ENCODE results near the gene SALL1. TPM values are rescaled to one million over a fixed set of nuclear protein-coding genes. Genes with fewer than 3 reads are reported as not detected.

The SALL1 gene
- total RNA-seq, 2 donors from 2014 or later, result 0.29 to 4.6 TPM

DNA sequence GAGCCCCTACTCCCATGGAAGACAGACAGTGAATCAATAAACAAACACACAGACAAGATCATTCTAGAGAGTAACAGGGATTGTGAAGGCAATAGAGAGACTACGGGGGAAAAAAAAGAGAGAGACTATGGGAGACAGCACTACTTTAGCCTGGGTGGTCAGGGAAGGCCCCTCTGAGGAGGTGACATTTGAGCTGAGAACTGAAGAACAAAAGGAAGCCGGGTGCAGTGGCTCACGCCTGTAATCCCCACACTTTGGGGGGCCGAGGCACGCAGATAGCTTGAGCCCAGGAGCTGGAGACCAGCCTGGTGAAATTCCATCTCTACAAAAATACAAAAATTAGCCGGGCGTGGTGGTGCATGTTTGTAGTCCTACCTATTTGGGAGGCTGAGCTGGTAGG lies 29.2 kb downstream of the SALL1 start:
- ATAC-seq, result no peak
- DNase-seq, result no peak
- intact Hi-C loops (cut with DNase I), result no loop called here

DNA sequence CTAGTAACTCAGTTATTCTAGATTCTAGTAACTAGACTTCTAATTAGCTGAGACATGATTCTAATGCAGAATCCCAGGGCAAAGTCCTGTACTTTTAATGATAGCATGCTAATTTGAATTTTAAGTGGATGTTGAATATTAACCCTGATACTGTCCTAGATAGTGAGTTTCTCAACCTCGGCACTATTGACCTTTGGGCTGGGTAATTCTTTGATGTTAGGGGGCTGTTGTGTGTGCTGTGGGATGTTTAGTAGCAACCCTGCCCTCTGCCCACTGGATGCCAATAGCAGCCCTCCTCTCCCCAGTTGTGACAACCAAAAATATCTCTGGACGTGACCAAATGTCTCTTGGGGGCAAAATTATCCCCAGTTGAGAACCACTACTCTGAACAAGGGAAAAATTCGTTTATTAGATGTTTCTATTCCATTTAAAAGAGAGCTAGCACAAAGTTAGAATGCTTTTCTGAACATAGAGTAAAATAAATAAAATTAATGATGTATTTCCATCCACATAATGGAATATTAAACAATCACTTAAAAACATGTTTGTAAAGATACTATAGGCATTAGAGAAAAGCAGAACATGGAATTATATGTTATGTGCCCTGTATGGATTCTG lies 30.2 kb downstream of the SALL1 start:
- ATAC-seq, result no peak
- no peak for DNase-seq
- intact Hi-C loops (cut with DNase I), result no loop called here

DNA sequence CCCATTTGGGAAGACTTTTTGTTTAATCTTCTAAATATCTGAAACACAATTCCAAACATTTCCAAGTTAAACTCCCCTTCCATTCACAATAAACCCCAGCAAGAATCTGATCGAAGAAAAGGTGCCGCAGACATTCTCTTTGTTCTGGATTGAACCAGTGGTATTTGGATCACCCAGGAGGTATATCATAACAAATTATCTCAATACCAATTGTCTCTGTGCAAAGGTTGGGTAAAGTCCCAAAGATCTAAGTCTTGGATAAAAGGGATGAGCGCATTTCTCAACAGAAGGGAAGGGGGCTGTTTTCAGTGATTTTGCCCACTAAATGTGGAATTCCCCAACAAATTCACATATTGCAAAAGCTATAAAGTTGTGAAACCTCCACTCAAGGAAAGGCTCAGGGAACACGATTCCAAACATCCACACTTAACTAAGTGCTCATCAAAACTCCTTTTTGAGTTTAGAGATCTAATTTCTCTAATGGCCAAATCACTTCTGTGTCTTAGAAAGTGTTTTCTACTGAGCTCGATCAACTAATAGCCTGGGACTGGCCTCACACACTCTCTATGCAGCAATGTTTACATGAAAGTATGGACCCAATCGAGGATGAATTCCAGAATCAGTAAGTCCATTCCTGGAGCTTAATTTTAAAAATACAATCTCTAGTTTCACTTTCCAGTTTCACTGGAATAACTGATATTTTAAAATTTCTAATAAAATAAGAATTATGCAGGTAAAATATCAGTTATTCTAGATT lies 30.9 kb downstream of the SALL1 start:
- DNase-seq, result no peak
- no peak for ATAC-seq
- intact Hi-C loops (cut with DNase I), result no loop called here

DNA sequence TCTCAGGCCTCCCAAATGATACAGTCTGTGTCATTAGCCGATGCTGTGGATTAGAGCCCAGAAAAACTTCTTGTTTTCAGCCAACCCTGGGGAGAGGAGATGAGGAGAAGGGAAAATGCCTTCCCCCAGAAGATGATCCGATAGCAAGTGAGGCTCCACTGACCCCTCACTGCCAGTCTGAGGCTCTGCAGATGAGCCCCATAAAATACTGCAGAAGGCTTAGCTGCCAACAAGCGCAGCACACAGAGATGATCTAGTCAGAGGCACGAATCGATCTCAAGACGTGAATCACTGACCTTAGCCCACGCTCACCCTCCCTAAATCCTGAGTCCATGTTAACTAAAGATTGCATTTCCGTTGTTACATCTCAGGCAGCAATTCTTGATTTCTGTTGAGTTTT lies 31.5 kb downstream of the SALL1 start:
- intact Hi-C loops (cut with DNase I), result no loop called here
- ATAC-seq (no peak), DNase-seq (no peak)

DNA sequence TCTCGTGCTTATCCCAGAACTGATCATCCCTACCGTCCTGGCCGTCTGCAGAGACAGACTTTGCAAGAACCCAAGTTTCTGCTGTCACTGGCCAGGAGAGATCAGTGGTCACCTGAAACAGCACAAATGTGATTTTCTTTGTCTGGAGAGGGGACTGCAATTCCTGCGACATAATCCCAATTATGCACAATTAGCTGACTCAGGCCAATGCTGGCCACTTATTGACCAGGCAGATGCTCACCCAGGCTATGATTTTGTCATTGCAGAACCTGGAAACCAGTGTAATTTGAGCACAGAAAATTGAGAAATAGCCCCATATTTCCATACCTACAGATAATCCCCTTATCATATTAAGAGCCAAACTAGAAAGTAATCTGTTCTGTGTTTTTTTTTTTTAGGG lies 34.7 kb downstream of the SALL1 start:
- ATAC-seq, result no peak
- intact Hi-C loops (cut with DNase I), result no loop called here
- no peak for DNase-seq

DNA sequence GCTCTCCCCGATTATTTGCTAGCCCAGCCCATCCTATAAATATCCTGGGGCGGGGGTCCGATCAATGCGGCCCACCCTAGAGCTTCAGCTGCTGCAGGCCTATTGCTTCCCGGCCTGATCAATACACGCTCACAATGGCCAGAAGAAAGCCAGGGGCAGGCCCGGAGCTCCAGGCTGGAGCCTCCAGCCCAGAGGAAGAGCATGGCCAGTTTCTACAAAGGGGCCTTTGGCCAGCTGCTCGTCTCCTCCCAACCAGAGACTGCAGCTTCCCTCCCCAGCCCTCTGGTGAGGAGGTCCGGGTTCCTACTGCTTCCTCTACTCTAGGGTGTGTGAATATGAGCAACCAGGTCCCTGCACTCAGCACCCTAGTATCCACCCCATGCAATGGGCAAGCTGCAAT lies 36.7 kb downstream of the SALL1 start:
- ATAC-seq (no peak), DNase-seq (no peak)
- intact Hi-C loops (cut with DNase I), result no loop called here

DNA sequence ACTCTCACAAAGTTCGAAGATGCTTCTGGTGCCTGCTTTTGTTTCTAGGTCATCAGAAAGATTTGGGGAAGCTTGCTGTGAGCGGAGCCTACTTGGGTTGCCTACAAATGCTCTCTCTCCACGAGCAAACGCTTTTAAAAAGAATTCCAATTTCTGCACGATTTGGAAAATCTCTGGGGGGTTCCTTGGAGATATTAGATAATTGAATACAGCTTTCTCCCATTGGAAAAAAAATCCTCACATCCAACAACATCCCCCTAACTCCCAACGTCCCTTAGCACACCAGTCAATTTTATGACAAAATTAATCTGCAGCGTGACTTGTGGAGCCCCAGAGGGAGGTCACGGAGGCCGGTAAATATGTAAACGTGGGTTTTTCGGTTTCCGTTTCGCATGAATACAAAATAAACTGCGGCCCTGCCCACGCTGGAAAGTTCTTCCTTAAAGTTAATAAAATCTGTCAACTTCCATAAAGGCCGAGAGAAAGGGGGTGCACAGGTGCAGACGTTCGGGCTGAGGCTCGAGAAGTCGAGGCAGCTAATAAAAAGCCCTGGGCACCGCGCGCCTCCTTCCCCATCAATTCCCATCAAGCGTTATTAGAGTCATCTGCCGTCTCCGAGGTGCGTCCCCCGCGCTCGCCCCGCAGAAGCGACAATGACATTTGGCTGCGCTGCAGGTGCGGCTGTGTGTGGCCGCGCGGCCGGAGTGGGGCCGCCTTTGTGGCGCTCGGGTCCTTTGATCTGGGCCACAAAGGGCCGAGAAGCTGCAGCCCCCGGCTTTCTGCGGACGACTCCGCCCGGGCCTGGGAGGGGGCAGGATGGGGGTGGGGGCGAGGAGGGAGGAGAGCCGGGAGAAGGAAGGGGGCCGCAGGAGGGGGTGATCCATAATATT lies 37.6 kb downstream of the SALL1 start:
- no peak for DNase-seq
- ATAC-seq, result no peak
- intact Hi-C loops (cut with DNase I), result no loop called here

DNA sequence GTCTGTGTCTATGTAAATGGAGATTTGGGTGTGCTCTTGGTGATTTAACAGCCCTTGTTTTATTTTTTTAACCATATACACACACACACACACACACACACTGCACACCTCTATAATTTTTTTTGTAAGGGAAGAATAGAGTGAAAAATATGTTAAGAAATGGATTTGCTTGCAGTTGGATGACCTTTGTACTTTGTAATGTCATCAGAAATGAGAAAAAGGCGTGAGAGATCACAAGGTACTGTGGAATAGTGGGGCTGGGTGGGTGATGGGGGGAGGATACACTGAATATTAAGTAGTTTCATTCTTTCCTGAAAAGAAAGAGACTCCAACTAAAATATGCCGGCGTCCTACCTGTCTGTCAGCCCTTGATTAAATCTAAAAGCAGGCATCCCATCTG lies 38.7 kb downstream of the SALL1 start:
- no peak for ATAC-seq
- DNase-seq, result no peak
- intact Hi-C loops (cut with DNase I), result no loop called here

DNA sequence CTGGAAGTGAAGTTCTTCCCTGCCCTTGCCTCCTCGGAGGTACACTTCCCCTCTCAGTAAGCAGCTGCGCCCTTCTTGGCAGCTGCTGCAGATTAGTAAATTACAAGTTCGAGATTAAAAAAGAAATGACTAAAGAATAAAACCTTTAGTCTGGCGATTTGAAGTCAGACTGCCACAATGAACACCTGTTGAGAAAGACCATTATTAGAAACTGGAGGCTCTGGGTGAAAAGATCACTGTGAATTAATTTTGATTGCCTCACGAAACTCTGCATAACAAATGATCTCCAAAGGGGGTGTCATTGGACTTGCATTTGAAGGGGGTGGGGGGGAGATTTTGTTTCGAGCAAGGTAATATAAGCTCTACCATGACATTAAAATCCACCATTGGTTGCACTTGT lies 39.3 kb downstream of the SALL1 start:
- ATAC-seq, result no peak
- intact Hi-C loops (cut with DNase I), result no loop called here
- no peak for DNase-seq

DNA sequence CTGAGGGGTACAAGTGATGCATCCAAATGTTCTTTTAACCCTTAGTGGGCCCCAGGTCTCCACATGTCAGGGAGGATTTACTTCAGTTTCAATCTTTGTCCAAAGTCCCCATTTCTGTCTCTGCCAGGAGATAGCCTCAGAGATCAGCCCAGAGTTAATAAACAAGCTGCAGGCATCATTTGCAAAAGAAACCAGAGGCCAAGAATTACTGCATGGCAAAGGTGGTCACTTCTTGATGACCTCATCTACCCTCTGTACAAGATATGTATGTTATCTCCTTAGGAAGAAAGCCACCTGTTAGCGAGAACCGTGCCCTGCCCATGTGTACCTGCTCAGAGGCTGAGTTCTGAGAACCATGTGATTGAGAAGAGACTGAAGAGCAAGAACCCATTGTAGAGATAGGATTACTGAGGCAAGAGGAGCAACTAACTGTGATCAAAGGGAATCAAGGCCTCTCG lies 40.3 kb downstream of the SALL1 start:
- intact Hi-C loops (cut with DNase I), result no loop called here
- ATAC-seq (no peak), DNase-seq (no peak)

DNA sequence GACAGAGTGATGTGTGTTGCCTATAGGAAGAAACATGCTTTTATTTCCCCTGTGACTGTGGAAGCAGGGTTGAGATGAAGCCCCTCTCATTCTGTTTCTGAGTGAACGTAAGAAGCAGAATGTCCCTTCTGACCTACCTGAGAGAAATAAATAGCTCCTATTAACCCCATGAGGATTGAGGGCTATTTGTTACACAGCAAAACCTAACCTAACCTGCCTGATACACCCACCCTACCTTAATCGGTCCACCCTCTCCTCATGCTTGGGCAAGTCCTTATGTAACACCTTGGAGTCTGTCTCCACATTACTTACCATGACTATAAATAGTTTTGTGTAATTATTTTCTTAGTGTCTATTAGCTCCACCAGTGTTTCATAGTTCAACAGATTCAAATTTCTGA lies 41.9 kb downstream of the SALL1 start:
- ATAC-seq, result no peak
- intact Hi-C loops (cut with DNase I), result no loop called here
- DNase-seq, result no peak

DNA sequence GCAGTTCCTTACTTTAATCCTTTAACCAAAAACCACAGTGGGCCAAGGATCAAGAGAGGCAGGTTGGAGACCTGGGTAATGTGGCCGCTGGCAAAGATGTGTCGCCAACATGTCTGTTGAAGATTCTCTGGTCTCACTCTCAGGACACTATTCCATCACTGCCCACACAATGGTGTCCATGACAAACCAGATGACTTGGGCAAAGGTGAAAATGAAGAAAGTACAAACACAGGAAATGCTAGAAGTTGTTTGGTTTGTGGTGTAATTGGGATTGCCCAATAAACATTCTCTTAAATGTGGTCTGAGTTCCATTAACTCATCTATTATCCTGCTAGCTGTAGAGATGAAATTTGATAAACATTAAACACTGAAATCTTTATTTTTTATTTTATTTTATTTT lies 43.3 kb downstream of the SALL1 start:
- intact Hi-C loops (cut with DNase I), result no loop called here
- DNase-seq, result no peak
- ATAC-seq, result no peak

DNA sequence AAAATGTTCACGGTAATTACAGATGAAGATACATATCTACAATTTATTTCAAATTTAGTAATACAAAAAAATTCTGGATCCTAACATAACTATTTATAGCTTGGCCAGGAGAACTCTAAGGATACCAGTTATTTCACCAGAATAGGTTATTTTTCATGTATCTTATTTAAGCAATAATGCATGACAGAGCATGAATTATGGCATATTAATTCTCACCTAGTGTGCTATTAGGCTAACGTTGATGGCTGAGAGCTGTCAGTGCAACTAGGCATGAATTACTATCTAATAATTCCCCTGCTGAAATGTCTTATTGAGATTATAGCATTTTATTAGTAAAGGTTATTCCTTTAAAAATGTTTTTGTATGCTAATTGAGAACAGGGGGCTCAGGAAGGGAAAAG lies 44.5 kb downstream of the SALL1 start:
- no peak for ATAC-seq
- no peak for DNase-seq
- intact Hi-C loops (cut with DNase I), result no loop called here

DNA sequence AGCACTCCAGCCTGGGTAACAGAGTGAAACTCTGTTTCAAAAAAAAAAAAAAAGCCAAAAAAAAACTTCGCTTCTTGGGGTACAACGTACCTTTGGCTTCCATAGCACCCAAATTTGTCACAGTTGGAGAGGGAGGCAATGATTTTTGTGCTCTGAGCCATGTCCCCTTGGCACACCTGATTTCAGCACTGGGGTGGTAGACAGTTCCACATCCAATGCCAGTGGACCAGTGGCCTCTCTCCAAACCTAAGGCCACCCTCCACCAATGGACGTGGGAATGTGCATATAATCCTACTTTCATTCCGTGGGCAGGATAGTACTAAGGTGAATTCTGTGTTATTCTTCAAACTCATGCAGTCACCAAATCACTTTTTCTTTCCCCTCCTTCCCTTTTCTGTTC lies 47.5 kb downstream of the SALL1 start:
- intact Hi-C loops (cut with DNase I), result no loop called here
- DNase-seq, result no peak
- no peak for ATAC-seq

DNA sequence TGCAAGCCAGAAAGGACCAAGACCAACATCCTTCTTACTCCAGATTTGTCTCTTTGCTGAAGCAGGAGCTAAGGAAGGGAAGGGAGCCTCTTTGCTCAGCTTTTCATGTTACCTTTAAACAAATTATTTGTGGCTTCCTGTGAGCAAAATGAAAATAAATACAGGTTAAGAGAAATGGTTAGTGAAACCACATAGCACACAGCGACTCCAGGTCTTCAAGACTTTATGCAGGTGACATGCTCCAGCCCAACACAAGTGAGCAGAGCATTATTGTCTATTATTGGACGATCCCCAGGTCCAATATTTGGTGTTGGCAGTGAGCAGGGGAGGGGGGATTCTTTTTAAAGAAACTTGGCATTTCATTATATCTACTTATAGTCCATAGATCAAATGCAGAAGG lies 53.3 kb downstream of the SALL1 start:
- intact Hi-C loops (cut with DNase I), result no loop called here

DNA sequence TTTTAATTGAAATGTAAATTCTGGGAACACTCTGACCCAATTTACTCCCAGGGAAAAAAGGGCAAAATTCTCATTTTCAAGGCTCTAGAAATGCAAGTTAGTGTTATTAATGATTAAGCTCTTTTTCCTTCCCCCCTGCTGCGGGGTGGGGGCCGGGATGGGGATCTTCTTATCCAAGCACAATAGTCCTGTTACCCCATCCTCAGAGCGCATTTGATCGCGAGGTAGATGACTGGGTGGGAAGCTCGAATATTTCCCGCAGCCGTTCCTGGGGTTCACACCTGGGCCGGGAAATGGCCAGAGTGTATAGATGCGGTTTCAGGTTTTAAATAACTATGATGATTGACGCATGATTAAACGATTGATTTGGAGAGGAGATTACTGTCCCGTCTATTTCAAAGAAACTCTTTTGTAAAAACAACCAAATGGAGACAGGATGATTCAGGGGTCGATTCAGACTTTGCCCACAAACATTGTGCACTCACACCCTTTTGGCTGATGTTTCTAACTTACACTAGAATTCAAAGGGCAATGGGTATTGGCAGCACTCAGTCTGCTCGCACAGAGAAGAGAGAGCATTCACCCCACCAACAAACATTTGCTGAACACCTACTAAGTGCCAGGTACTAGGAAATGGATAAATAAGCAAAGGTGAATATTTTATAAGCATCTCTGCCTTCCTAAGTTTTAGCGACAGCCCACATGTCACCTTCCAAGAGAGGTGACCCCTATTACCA lies 55.0 kb downstream of the SALL1 start:
- intact Hi-C loops (cut with DNase I), result no loop called here
- DNase-seq (no peak), ATAC-seq (no peak)

More for the DNA sequence above, 53.3 kb downstream of the SALL1 start:
- DNase-seq, result no peak
- ATAC-seq, result no peak

DNA sequence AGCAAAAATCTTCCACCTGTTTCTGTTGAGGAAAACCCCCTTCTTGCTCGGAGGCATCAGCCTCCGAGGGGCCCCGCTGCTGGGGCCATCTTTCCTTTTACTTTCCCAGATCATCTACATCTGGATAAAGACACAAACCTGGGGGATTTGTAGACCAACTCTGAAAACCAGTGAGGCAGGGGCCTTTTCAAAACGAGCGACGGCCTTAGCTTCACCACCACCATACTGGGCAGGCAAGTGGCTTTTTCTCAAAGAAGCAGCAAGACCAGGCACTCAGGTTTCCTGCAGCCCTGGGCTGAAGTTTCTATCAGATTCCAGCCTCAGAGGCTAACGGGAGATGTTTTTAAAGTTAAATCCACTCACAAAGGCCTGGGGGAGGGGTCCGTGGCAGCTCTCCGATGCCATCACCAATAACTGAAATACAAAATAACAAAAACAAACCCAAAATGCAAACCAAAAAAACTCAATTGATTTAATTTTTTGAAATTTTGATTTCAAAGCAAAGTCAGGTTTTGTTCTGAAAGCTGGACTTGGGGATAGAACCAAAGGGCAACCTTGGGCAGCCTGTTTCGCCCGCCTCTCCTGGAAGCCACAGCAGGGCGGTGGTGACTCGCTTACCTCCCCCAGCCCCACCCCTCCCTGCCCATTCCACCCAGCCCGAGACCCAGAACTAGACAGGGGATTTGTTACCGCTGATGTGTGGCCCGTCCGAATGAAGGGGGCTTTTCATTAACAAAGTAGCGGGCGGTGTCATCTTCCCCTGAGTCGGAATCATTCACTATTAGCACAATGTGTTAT lies 55.8 kb downstream of the SALL1 start:
- ATAC-seq (no peak), DNase-seq (no peak)
- intact Hi-C loops (cut with DNase I), result no loop called here

DNA sequence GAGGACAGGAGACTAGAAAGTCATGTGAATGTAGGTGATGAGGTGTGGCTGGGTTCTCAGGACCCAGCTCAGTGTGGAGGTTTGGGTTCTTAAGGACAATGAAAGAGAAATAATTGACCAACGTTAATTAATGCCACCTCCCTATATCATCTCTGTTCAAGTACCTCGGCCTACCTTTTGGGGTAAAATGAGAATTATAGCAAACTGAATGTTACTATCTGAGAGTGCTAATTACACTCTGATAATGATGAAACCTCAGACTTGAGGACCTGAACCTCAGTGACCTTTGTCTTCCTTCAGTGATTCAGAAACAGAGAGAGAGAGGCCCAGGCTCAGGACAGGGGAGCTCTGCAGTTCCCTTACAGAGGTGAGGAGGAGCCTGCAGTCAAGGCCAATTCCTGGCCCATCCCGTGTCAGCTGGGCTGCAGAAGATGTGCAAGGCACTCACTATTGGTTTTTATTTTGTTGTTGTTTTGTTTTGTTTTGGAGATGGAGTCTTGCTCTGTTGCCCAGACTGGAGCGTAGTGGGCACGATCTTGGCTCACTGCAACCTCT lies 57.3 kb downstream of the SALL1 start:
- ATAC-seq (no peak), DNase-seq (no peak)
- intact Hi-C loops (cut with DNase I), result no loop called here
